ENCODE measurements around the gene CD180.

CD180 gene

GRCh38 chr5:67195406-67196275, 958 bp downstream of the CD180 start:
- DNase-seq (ENCODE audit: insufficient read length) (no peak), FAIRE-seq (peak; percentile 93)
- TF ChIP-seq POLR2AphosphoS5 (IDR thresholded peaks at IDR 0.05; ENCODE audit: low read depth, low read length): no peak
- no peak for TF ChIP-seq POLR2A (IDR thresholded peaks at IDR 0.05; ENCODE audit: low read depth, low read length)
- TF ChIP-seq TAF1 (IDR thresholded peaks at IDR 0.05; ENCODE audit: borderline replicate concordance, low read depth, low read length): no peak

- TF ChIP-seq POLR2A (IDR thresholded peaks at IDR 0.05; ENCODE audit: low read depth, low read length) (no peak), POLR2AphosphoS5 (IDR thresholded peaks at IDR 0.05; ENCODE audit: low read depth, low read length) (no peak), TAF1 (IDR thresholded peaks at IDR 0.05; ENCODE audit: borderline replicate concordance, low read depth, low read length) (no peak)
- FAIRE-seq (peak; percentile 88), DNase-seq (ENCODE audit: insufficient read length) (no peak)
Observed at GRCh38 chr5:67194166-67194565, 2.4 kb downstream of the CD180 start.

- DNase-seq (ENCODE audit: insufficient read length) (no peak), FAIRE-seq (peak; percentile 79)
Observed at GRCh38 chr5:67193439-67193807, 3.2 kb downstream of the CD180 start.

DNA sequence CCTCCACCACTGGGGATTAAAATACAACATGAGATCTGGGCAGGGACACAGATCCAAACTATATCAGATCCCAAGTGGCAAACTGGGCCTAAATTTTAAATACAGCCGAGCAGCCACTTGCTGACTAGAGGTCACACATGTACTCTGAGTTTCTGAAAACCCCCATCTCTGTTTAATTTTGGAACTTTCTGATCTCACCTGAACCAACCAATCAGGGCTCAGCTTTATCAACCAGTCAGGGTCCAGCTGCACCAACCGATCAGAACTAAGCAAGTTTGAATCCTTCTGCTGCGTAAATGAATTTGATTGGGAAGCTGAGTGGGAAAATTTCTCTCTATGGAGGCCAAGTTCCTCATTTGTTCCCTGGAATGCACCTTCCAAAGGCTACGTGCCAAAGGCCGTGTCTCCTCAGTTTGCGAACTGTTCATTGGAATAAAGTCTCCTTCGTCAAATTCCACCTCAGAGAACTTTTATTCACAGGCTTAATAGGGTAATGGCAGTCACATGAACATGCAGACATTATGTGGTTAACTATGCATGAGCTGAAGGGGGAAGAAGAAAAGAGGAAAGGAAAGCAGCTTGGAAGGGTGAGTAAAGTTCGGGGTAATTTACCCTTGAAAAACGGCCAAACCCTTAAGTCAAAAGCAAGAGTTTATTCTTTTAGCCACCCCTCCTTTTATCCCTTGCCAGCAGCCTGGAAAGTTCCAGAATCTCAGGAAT, 3.7 kb downstream of the CD180 start:
- DNase-seq (ENCODE audit: insufficient read length): no peak
- FAIRE-seq: peak; percentile 82
- TF ChIP-seq TAF1 (IDR thresholded peaks at IDR 0.05; ENCODE audit: borderline replicate concordance, low read depth, low read length): no peak
- no peak for TF ChIP-seq POLR2A (IDR thresholded peaks at IDR 0.05; ENCODE audit: low read depth, low read length)
- TF ChIP-seq POLR2AphosphoS5 (IDR thresholded peaks at IDR 0.05; ENCODE audit: low read depth, low read length): no peak

More at GRCh38 chr5:67193439-67193807, 3.2 kb downstream of the CD180 start:
- TF ChIP-seq TAF1 (IDR thresholded peaks at IDR 0.05; ENCODE audit: borderline replicate concordance, low read depth, low read length): no peak
- no peak for TF ChIP-seq POLR2AphosphoS5 (IDR thresholded peaks at IDR 0.05; ENCODE audit: low read depth, low read length)
- TF ChIP-seq POLR2A (IDR thresholded peaks at IDR 0.05; ENCODE audit: low read depth, low read length): no peak

GRCh38 chr5:67190861-67191260, 5.7 kb downstream of the CD180 start:
- no peak for DNase-seq (ENCODE audit: insufficient read length)
- peak; percentile 78 for FAIRE-seq
- no peak for TF ChIP-seq POLR2A (IDR thresholded peaks at IDR 0.05; ENCODE audit: low read depth, low read length)
- TF ChIP-seq POLR2AphosphoS5 (IDR thresholded peaks at IDR 0.05; ENCODE audit: low read depth, low read length): no peak
- TF ChIP-seq TAF1 (IDR thresholded peaks at IDR 0.05; ENCODE audit: borderline replicate concordance, low read depth, low read length): no peak

- FAIRE-seq: peak; percentile 17
- DNase-seq (ENCODE audit: insufficient read length): no peak
- TF ChIP-seq POLR2AphosphoS5 (IDR thresholded peaks at IDR 0.05; ENCODE audit: low read depth, low read length): no peak
- TF ChIP-seq TAF1 (IDR thresholded peaks at IDR 0.05; ENCODE audit: borderline replicate concordance, low read depth, low read length): no peak
- TF ChIP-seq POLR2A (IDR thresholded peaks at IDR 0.05; ENCODE audit: low read depth, low read length): no peak
Observed at GRCh38 chr5:67190410-67190809, 6.2 kb downstream of the CD180 start.

DNA sequence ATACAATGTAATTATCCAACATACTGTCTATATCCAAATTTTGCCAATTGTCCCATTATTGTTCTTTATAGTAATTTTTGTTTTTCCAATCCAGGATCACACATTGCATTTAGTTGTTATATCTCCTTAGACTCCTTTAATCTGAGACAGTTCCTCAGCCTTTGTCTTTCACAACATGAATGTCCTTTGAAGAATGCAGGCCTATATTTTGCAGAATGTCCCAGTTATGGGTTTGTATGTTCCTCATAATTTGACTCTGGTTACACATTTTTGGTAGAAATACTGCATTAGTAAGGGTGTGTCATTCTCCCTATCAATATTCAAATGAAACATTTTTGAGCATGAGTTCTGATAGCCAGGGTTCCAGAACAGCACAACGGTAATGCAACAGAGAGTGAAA, 6.7 kb downstream of the CD180 start:
- TF ChIP-seq TAF1 (IDR thresholded peaks at IDR 0.05; ENCODE audit: borderline replicate concordance, low read depth, low read length) (no peak), POLR2AphosphoS5 (IDR thresholded peaks at IDR 0.05; ENCODE audit: low read depth, low read length) (no peak), POLR2A (IDR thresholded peaks at IDR 0.05; ENCODE audit: low read depth, low read length) (no peak)
- FAIRE-seq: no peak
- no peak for DNase-seq (ENCODE audit: insufficient read length)

DNA sequence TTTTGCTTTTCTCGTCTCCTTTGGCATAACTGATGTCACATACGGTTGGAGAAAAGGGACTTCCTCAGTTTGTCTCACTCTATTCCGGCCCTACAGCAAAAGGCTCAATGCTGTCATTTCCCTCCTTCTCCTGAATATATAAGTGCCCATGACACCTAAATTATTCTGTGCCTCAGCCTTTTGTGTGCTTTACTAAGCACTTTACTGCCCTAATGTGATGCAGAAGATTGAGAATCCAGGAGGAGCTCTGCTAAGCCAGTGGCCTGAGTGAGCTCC, 7.6 kb downstream of the CD180 start:
- peak; percentile 73 for FAIRE-seq
- DNase-seq (ENCODE audit: insufficient read length): no peak

GRCh38 chr5:67188274-67189078, 8.1 kb downstream of the CD180 start:
- DNase-seq (ENCODE audit: insufficient read length) (no peak), FAIRE-seq (peak; percentile 65)
- no peak for TF ChIP-seq POLR2A (IDR thresholded peaks at IDR 0.05; ENCODE audit: low read depth, low read length)
- no peak for TF ChIP-seq TAF1 (IDR thresholded peaks at IDR 0.05; ENCODE audit: borderline replicate concordance, low read depth, low read length)
- TF ChIP-seq POLR2AphosphoS5 (IDR thresholded peaks at IDR 0.05; ENCODE audit: low read depth, low read length): no peak

More for the DNA sequence above, 7.6 kb downstream of the CD180 start:
- TF ChIP-seq TAF1 (IDR thresholded peaks at IDR 0.05; ENCODE audit: borderline replicate concordance, low read depth, low read length): no peak
- TF ChIP-seq POLR2A (IDR thresholded peaks at IDR 0.05; ENCODE audit: low read depth, low read length): no peak
- TF ChIP-seq POLR2AphosphoS5 (IDR thresholded peaks at IDR 0.05; ENCODE audit: low read depth, low read length): no peak

- FAIRE-seq (peak; percentile 68), DNase-seq (ENCODE audit: insufficient read length) (no peak)
- TF ChIP-seq POLR2AphosphoS5 (IDR thresholded peaks at IDR 0.05; ENCODE audit: low read depth, low read length) (no peak), POLR2A (IDR thresholded peaks at IDR 0.05; ENCODE audit: low read depth, low read length) (no peak), TAF1 (IDR thresholded peaks at IDR 0.05; ENCODE audit: borderline replicate concordance, low read depth, low read length) (no peak)
Observed at GRCh38 chr5:67187006-67187715, 9.4 kb downstream of the CD180 start.

- DNase-seq (ENCODE audit: insufficient read length) (no peak), FAIRE-seq (no peak)
- TF ChIP-seq POLR2AphosphoS5 (IDR thresholded peaks at IDR 0.05; ENCODE audit: low read depth, low read length) (no peak), TAF1 (IDR thresholded peaks at IDR 0.05; ENCODE audit: borderline replicate concordance, low read depth, low read length) (no peak), POLR2A (IDR thresholded peaks at IDR 0.05; ENCODE audit: low read depth, low read length) (no peak)
Observed at GRCh38 chr5:67183859-67184258, 12.7 kb downstream of the CD180 start.
